Midbrain (tissue), 1 donor: ENCODE measurements around the gene RASSF1.

Experiments
- DNase-seq: peaks from one replicate; lab custom pipeline; 2025; lab: John Stamatoyannopoulos, UW

Gene RASSF1

GRCh38 chr3:50299929-50300680, 40.5 kb downstream of the RASSF1 start:
- DNase-seq = peak; percentile 78

- DNase-seq = no peak
These were observed 41.1 kb downstream of the RASSF1 start for GRCh38 chr3:50299638-50299928.

DNA sequence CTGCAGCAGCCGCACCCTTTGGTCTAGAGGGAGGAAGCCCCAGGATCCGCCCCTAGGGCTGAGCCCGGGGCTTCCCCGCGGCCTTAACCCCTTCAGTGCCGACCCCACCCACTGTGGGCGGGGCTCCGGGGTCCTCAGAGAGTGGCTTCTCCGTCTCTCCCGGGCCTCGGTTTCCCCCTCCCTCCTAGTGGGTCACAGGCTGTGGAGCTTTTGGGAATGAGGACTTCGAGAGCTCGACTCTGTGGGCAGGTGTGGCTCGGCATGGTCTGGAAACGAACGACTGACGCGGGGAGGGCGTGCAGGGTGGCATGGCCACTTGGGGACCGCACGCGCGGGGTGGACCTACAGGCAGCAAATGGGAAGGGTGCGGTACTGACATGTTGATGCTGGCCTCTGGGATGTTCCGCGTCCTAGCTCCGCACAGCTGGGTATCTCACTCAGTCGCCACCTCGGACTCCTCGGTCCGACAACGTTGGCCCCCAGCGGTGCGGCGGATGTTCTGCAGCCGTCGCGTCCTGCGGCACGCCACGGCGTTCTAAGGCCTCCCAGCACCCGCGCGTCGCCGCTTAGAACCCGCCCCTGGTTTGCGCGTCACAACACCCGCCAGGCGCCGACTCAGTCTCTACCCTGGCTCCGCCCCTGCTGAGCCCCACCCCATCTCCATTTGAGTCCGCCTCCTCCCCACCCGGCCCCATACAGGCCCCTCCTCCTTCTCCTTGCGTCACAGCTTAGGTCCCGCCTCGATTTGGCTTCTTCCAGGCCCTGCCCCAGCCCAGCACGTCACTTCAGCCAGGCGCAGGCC, 41.6 kb downstream of the RASSF1 start, which contains the start of the genes HYAL3 and NAA80:
TSS of gene HYAL3 (minus strand) at position 570 of the 802 bp plus-strand sequence. CDS start 3,803 bp downstream, outside the sequence.
TSS of gene NAA80 (minus strand) at position 570 of the 802 bp plus-strand sequence. CDS start 1,942 bp downstream, outside the sequence.
- peak; percentile 100 for DNase-seq

GRCh38 chr3:50297896-50298725, 42.5 kb downstream of the RASSF1 start:
- no peak for DNase-seq

GRCh38 chr3:50297384-50297775, 43.3 kb downstream of the RASSF1 start:
- DNase-seq = no peak

DNA sequence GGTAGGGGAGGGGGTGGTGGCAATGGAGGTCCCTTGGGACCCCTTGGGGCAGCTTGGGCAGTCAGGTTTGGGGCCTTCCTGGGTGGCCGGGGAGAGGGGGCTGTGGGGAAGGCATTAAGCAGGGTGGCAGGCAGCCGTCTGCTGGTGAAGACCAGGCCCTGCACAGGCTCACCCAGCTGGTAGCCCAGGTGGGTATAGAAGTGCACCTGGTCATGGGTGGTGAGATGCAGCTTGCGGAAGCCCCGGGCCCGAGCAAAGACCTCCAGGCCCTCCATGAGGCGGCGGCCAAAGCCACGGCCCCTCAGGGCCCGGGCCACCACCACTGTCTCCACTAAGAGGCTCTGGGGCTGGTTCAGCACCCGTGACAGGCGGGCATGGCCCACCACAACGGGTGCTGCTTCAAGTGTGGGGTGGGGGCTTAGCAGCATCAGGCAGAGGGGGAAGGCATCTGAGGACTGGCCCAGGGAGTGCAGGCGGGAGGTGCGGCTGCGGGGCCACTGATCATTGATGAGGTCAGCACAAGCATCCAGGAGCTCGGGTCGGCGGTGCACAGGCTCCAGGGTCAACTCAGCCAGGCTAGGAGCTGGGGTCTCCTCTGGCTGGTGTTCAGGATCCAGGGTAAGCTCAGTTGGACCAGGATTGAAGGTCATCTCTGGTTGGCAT, 43.8 kb downstream of the RASSF1 start:
- no peak for DNase-seq

GRCh38 chr3:50295553-50296431, 44.8 kb downstream of the RASSF1 start:
- DNase-seq = no peak

DNA sequence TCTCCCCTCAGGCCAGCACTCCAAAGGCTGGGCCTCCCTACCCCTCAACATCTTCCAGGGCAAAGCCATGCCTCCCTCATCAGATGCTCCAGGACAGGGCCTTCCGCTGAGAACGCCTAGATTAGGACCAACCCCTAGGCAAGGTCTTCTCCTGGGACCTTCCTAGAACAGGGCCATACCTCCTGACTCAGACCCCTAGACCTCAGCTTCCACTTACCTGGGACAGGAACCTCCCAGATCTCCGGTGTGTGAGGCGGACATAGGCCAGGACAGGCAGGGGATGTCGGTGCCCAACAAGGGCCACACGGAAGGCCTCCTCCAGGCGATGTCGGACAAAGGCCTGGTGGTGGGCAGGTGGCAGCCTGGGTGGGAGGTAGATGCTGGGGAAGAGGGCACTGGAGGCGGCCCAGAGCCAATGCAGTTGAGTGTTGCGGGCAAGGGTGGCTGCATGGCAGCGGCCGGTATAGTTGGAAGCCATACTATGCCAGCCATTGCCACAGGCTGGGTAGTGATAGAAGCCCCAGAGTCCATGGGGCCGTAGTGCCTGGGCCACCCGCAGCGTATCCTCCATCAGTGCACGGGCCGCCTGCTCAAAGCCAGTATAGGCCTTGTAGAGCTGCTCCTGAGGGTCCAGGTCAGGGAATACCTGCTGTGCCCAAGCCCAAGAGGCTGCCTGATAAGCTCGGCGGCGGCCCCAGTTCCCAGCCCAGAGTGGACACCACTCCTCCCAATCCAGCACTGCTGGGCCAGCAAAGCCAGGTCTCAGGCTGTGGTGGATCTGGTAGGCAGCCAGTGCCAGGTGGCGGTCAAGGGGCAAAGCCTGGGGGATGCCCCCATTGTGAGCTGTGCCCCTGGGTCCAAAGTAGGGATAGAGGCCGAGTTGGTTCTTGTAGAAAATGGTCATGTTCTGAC, 45.9 kb downstream of the RASSF1 start:
- DNase-seq = no peak

GRCh38 chr3:50294089-50294488, 46.5 kb downstream of the RASSF1 start:
- DNase-seq = no peak

DNA sequence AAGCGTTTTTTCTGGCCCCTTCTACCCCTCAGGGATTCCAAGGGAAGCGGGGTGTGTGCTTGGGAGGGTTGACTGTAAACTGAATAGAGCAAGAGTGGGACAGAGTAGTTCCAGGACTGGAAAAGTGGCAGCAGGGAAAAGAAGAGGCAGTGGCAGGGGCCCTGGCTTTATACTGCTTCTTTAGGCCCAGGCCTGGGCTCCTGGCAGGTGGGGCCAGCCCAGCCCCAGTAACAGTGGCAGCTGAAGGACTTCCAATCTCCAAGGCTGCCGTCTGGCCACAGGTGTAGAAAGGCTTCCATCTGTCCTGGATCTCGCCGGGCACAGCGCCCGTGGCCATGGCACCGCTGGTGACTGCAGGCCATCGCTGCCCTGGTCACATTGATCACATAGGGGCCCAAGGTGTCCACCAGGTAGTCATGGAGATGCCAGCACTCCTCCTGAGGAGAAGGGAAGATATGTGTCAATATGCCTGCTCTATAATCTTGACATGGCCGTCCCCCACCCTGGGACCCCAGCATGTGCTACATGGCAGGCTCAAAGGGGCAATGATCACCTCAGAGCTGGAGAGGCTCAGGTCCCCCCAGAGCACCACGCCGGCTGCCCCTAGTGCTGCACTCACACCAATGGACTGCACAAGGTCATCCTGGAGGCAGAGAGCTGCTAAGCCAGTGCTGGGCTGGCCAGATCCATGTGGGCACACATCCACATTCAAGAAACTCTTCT, 47.4 kb downstream of the RASSF1 start:
- DNase-seq = no peak

- peak; percentile 99 for DNase-seq
These were observed 48.2 kb downstream of the RASSF1 start, which contains the start of gene IFRD2 for GRCh38 chr3:50292159-50293078. Gene IFRD2 (minus strand): TSS chr3:50292429. CDS start chr3:50292274, 155 bp downstream.

GRCh38 chr3:50290161-50290641, 50.4 kb downstream of the RASSF1 start:
- no peak for DNase-seq

- no peak for DNase-seq
These were observed 51.5 kb downstream of the RASSF1 start for GRCh38 chr3:50289130-50289529.

GRCh38 chr3:50288387-50289007, 52.1 kb downstream of the RASSF1 start:
- DNase-seq = no peak

GRCh38 chr3:50287262-50287661, 53.4 kb downstream of the RASSF1 start:
- no peak for DNase-seq

- no peak for DNase-seq
These were observed 54.1 kb downstream of the RASSF1 start for GRCh38 chr3:50286322-50287227.
